ENCODE measurements around the gene EFNA2. TPM values are rescaled to one million over a fixed set of nuclear protein-coding genes. Genes with fewer than 3 reads are reported as not detected.
A peak's percentile ranks its signal among the peaks of the same experiment; 100 is the strongest.

Gene EFNA2
- total and polyA plus RNA-seq, 2 of the 8 experiments (the other 6 are each of a cell fraction or from before 2014, with no cell fraction given): 4.0 to 7.0 TPM

DNA sequence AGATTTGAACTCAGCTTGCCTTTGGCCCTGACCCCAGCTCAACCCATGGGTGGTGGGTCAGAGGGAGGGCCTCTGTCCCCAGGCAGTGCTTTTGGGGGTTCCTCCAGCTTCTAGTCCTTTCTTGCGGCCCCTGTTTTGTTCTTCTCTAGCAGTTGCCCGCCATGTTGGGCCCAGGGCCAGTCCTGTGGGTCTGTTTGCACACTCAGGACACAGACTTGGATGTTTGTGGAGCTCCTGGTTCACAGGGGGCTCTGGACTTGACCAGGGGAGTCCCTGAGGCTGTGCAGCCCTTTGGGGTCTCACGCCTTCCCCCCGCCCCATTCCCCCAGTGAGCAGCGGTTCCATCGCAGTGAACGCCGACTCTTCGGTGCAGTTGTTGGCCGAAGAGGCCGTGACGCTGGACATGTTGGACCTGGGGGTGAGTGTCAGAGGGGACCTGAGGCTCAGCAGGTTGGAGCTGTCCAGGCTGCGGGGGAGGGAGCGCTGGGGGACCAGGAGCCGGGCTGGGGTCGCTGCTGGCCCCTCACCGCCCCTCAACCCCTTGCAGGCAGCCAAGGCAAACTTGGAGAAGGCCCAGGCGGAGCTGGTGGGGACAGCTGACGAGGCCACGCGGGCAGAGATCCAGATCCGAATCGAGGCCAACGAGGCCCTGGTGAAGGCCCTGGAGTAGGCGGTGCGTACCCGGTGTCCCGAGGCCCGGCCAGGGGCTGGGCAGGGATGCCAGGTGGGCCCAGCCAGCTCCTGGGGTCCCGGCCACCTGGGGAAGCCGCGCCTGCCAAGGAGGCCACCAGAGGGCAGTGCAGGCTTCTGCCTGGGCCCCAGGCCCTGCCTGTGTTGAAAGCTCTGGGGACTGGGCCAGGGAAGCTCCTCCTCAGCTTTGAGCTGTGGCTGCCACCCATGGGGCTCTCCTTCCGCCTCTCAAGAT is 41.6 kb upstream of the EFNA2 start (continued):
- TF ChIP-seq CTBP2 (IDR thresholded peaks at IDR 0.05; ENCODE audit: borderline replicate concordance, insufficient read depth, insufficient read length, low read length): no peak
- no peak for TF ChIP-seq RFX5 (IDR thresholded peaks at IDR 0.05; ENCODE audit: borderline replicate concordance, low read depth, low read length)
- no peak for TF ChIP-seq YY1 (IDR thresholded peaks at IDR 0.05; ENCODE audit: low read depth, low read length)
- TF ChIP-seq NANOG (IDR thresholded peaks at IDR 0.05; ENCODE audit: insufficient read depth, low read depth, low read length, poor library complexity, severe bottlenecking): no peak
- TF ChIP-seq, protein P1, sequence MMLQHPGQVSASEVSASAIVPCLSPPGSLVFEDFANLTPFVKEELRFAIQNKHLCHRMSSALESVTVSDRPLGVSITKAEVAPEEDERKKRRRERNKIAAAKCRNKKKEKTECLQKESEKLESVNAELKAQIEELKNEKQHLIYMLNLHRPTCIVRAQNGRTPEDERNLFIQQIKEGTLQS (IDR thresholded peaks at IDR 0.05; ENCODE audit: insufficient read depth, low read depth, low read length): no peak
- TF ChIP-seq TEAD4 (IDR thresholded peaks at IDR 0.05; ENCODE audit: low read depth, low read length): no peak
- TF ChIP-seq TAF7 (optimal IDR thresholded peaks at IDR 0.05; ENCODE audit: borderline replicate concordance, low read depth, low read length): peak; percentile 6
- 0 out of 2 replicates have a peak, but pooled peaks have one; percentile 29 for TF ChIP-seq RXRA (IDR thresholded peaks at IDR 0.05; ENCODE audit: insufficient read depth, low read depth, low read length)
- TF ChIP-seq, protein P2, sequence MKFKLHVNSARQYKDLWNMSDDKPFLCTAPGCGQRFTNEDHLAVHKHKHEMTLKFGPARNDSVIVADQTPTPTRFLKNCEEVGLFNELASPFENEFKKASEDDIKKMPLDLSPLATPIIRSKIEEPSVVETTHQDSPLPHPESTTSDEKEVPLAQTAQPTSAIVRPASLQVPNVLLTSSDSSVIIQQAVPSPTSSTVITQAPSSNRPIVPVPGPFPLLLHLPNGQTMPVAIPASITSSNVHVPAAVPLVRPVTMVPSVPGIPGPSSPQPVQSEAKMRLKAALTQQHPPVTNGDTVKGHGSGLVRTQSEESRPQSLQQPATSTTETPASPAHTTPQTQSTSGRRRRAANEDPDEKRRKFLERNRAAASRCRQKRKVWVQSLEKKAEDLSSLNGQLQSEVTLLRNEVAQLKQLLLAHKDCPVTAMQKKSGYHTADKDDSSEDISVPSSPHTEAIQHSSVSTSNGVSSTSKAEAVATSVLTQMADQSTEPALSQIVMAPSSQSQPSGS (IDR thresholded peaks at IDR 0.05; ENCODE audit: low read length): no peak
- no peak for TF ChIP-seq ZNF274 (IDR thresholded peaks at IDR 0.05; ENCODE audit: borderline replicate concordance, extremely low read depth, low read length)
- no peak for TF ChIP-seq KDM1A (IDR thresholded peaks at IDR 0.05; ENCODE audit: borderline replicate concordance, low read length)
- TF ChIP-seq CTCF (IDR thresholded peaks at IDR 0.05; ENCODE audit: control extremely low read depth in 1 of 3, insufficient read depth in 1 of 3, low read depth in 1 of 3, low read length in 3 of 3): peak; percentile 86 to 95 (median 94)
- no peak for TF ChIP-seq CHD1 (IDR thresholded peaks at IDR 0.05; ENCODE audit: low read depth, low read length)
- TF ChIP-seq CREB1 (IDR thresholded peaks at IDR 0.05): no peak
- TF ChIP-seq SP1 (IDR thresholded peaks at IDR 0.05; ENCODE audit: low read depth, low read length): peak; percentile 44; the same call in 1 of the 2 replicates
- no peak for TF ChIP-seq CEBPB (IDR thresholded peaks at IDR 0.05; ENCODE audit: low read depth, low read length)
- TF ChIP-seq SRF (IDR thresholded peaks at IDR 0.05; ENCODE audit: low read depth, low read length): no peak
- no peak for TF ChIP-seq CHD2 (IDR thresholded peaks at IDR 0.05; ENCODE audit: low read length)
